Fibroblast of the aortic adventitia (primary cell): ENCODE measurements around the gene ROR2. TPM values are rescaled to one million over a fixed set of nuclear protein-coding genes. Genes with fewer than 3 reads are reported as not detected.

ENCODE experiments used
- DNase-seq: peaks from one replicate; pipeline ENCODE4 v3.0.0-alpha.2; 2010; ENCODE audit warnings: low read depth
- H3K4me3 ChIP-seq: 2 replicates; pipeline ENCODE4 v1.5.1; 2011; ENCODE audit warnings: low read depth, mild to moderate bottlenecking, control low read depth, low read length, moderate library complexity
- total RNA-seq: library from RNA; depleted of rRNA; stranded (reverse); fragments of >200 nt; gene quantifications from 2 replicates; pipeline ENCODE4 v1.2.3, GENCODE V29; 2012; ENCODE audit warnings: low replicate concordance
- TF ChIP-seq, protein P1 (sequence below): IDR thresholded peaks from 2 replicates; pipeline ENCODE4 v1.5.1; 2011; ENCODE audit warnings: mild to moderate bottlenecking, low read length, control low read depth, inconsistent platforms; ENCODE audit not compliant: insufficient read depth

ROR2 gene
- 13.0 and 26.5 TPM in 2 replicates for total RNA-seq

DNA sequence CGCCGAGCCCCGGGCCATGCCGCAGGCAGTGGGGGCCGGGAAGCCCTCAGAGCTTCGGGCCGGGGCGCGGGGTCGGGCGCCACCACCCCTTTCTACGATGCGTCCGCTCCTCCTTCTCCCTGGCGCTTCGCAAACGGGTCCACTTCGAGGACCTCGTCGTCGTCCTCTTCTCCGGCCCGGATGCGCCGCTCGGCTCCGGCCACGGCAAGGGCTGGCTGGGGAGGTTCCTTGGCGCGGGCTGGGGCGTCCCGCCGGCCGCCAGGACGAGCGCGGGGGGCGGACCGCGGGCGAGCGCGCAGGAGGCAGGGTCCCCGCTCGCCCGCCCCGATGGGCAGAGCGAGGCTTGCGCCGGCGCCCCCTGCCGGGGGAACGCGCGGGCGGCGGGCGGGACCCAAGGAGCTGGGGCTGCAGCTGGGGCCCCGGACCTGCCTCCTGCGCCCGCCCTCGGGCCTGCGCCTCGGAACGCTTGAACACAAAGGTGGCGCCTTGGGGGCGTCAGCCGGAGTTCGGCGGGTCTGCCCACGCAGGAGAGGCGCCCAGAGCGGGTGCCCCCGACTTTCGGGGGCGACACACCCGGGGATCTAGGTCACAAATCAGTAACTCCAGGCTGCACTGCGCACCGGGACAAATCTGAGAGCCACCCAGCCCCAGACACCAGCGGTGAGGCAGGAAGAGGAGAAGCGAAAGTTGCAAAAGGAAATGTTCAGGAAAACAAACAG, at the start of gene ROR2:
Gene ROR2 (minus strand): TSS at position 283 of the 719 bp plus-strand sequence.
- H3K4me3 ChIP-seq: peak within 1 kb of the TSS; percentile 78
- TF ChIP-seq, protein P1, sequence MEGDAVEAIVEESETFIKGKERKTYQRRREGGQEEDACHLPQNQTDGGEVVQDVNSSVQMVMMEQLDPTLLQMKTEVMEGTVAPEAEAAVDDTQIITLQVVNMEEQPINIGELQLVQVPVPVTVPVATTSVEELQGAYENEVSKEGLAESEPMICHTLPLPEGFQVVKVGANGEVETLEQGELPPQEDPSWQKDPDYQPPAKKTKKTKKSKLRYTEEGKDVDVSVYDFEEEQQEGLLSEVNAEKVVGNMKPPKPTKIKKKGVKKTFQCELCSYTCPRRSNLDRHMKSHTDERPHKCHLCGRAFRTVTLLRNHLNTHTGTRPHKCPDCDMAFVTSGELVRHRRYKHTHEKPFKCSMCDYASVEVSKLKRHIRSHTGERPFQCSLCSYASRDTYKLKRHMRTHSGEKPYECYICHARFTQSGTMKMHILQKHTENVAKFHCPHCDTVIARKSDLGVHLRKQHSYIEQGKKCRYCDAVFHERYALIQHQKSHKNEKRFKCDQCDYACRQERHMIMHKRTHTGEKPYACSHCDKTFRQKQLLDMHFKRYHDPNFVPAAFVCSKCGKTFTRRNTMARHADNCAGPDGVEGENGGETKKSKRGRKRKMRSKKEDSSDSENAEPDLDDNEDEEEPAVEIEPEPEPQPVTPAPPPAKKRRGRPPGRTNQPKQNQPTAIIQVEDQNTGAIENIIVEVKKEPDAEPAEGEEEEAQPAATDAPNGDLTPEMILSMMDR: peak; percentile 39
- DNase-seq: peak; percentile 38

GRCh38 chr9:91995000-91995655, 45.1 kb upstream of the ROR2 start:
- TF ChIP-seq, protein P1: no peak
- H3K4me3 ChIP-seq: no peak overlapping the region
- no peak for DNase-seq

DNA sequence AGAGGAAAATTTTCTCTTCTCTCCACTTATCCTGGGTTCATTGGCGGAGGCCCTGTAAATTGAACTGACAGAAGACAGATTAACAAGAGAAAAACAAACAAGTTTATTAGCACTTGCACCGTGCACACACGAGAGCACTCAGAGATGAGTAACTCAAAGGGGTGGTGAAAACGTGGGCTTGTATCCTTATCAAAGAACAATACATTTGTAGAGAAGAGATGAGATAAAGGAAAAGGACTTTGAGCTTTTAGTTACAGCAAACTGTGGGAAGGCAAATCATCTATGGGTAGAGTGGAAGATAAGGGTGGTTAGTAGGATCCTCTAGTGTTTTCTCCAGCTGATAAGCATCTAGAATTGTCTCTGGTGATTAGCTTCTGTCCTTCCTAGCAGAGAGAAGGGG, 44.4 kb upstream of the ROR2 start:
- H3K4me3 ChIP-seq: no peak overlapping the region
- TF ChIP-seq, protein P1: no peak
- no peak for DNase-seq

GRCh38 chr9:91992461-91993041, 42.5 kb upstream of the ROR2 start:
- H3K4me3 ChIP-seq: no peak overlapping the region
- DNase-seq: peak; percentile 67
- TF ChIP-seq, protein P1: no peak

DNA sequence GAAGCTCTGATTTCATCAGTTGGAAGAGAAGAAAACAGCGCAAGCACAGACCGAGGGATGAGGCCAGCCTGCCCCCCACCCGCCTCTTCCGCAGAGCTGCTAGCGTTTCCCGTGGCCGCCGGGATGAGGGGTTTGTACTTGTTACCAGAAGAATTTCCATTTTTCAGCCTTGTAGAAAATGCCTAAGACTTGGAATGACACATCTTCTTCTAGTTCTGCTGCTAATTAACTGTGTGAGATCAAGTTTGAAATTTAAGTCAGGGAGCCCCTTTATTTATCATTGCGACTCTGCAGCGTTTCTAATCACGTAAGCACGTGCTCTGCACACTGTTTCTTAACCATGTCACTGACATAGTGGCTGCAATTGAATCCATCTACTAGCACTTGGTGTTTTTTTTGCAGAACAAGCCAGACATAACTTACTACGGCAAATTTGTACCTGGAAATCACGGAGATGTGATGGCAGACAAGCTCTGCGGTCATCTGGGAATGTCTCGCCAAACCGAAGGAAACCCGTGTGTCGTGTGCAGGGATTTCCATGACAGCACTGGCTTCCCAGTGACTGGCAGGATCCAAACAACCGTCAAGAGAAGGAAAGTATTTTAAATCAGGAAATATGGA, 41.8 kb upstream of the ROR2 start:
- TF ChIP-seq, protein P1: no peak
- peak overlapping the region; percentile 37 for H3K4me3 ChIP-seq
- peak; percentile 12 for DNase-seq

GRCh38 chr9:91986248-91986647, 36.2 kb upstream of the ROR2 start:
- H3K4me3 ChIP-seq: no peak overlapping the region
- no peak for DNase-seq
- TF ChIP-seq, protein P1: no peak
